NT2/D1 (cell line): ENCODE data around the gene POU6F2.
"Not testable (repeated sequence)": the region's sequence is repeated elsewhere in the genome, so short reads cannot be mapped to it uniquely, and the experiment has no call there.

Experiments
- DNase-seq: peaks from one replicate; pipeline ENCODE4 v3.0.0-alpha.2; 2011; ENCODE audit warnings: low read depth, low spot score
- H3K27me3 ChIP-seq: 2 replicates; pipeline ENCODE4 v1.6.0; 2011; ENCODE audit warnings: mild to moderate bottlenecking; ENCODE audit not compliant: insufficient read length, insufficient read depth
- H3K36me3 ChIP-seq: 2 replicates; pipeline ENCODE4 v1.6.1; 2011; ENCODE audit warnings: mild to moderate bottlenecking, low read length, mixed read lengths; ENCODE audit not compliant: insufficient read depth, insufficient read length
- H3K4me1 ChIP-seq: 2 replicates; pipeline ENCODE4 v1.5.1; 2011; ENCODE audit not compliant: insufficient read depth, insufficient read length
- H3K4me3 ChIP-seq: 2 replicates; pipeline ENCODE4 v1.5.1; 2011; ENCODE audit warnings: low read depth; ENCODE audit not compliant: insufficient read length
- H3K9ac ChIP-seq: 2 replicates; pipeline ENCODE4 v1.6.0; 2011; ENCODE audit warnings: low read depth; ENCODE audit not compliant: insufficient read length
- H3K9me3 ChIP-seq: 2 replicates; pipeline ENCODE4 v1.5.1; 2011; ENCODE audit warnings: mild to moderate bottlenecking, low read length; ENCODE audit not compliant: insufficient read depth
- SUZ12 ChIP-seq: IDR thresholded peaks from 2 replicates; pipeline ENCODE4 v1.6.1; 2011; ENCODE audit not compliant: insufficient read length, insufficient read depth; ENCODE audit errors: extremely low read depth
- YY1 ChIP-seq: IDR thresholded peaks from 2 replicates; pipeline ENCODE4 v1.6.1; 2011; ENCODE audit not compliant: insufficient read length, insufficient read depth
- ZNF274 ChIP-seq: IDR thresholded peaks from 2 replicates; pipeline ENCODE4 v1.6.1; 2011; ENCODE audit warnings: mild to moderate bottlenecking, low read depth, low read length

The POU6F2 gene

DNA sequence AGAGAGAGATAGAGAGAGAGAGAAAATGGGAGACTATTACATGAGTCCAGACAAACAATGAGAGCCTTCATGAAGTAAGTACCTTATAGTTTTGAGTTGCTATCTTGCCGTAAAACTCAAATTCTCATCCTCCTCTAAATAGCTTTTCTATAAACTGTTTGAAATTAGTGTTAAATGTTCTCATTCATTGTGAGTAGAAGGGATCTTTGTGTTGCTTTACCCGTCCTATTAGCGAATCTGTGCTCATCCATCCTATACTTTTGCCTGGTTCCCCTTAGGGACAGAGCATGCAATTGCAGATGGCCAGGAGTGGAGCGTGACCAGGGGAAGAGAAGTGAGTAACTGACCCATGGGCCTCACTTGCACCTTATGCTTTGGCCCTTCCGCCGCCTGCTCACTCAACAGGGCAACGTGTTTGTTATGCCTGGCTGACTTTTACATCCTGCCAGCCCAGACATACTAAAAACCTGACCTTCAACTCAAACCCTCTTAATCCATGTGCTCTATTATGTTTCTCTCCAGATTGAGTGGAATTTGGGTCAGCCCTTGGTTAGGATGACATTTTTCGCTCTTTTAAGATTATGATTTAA, 344.3 kb downstream of the POU6F2 start:
- Histone ChIP-seq H3K9me3 (peaks cover 7% of the 10 kb centered on the region; the same call in 1 of the 2 replicates), H3K4me1 (no peaks in the 10 kb centered on the region), H3K4me3 (no peak overlapping the region), H3K27me3 (no peaks in the 10 kb centered on the region), H3K36me3 (no peaks in the 10 kb centered on the region), H3K9ac (no peak overlapping the region)
- DNase-seq, result no peak
- no peak for TF ChIP-seq ZNF274
- no peak for TF ChIP-seq SUZ12
- TF ChIP-seq YY1, result no peak

GRCh38 chr7:39324139-39324760, 346.5 kb downstream of the POU6F2 start:
- H3K4me3 ChIP-seq, result no peak overlapping the region
- TF ChIP-seq ZNF274, result no peak
- no peak for TF ChIP-seq YY1

GRCh38 chr7:39331607-39332006, 353.9 kb downstream of the POU6F2 start:
- H3K9ac ChIP-seq, H3K9me3 ChIP-seq, H3K4me1 ChIP-seq, DNase-seq, H3K27me3 ChIP-seq, H3K4me3 ChIP-seq, H3K36me3 ChIP-seq: not testable (repeated sequence)

More at GRCh38 chr7:39324139-39324760, 346.5 kb downstream of the POU6F2 start:
- H3K9me3 ChIP-seq, result peaks cover 7% of the 10 kb centered on the region; the same call in 1 of the 2 replicates
- no peak for DNase-seq
- no peaks in the 10 kb centered on the region for H3K36me3 ChIP-seq
- no peak overlapping the region for H3K9ac ChIP-seq
- no peaks in the 10 kb centered on the region for H3K4me1 ChIP-seq
- no peaks in the 10 kb centered on the region for H3K27me3 ChIP-seq

DNA sequence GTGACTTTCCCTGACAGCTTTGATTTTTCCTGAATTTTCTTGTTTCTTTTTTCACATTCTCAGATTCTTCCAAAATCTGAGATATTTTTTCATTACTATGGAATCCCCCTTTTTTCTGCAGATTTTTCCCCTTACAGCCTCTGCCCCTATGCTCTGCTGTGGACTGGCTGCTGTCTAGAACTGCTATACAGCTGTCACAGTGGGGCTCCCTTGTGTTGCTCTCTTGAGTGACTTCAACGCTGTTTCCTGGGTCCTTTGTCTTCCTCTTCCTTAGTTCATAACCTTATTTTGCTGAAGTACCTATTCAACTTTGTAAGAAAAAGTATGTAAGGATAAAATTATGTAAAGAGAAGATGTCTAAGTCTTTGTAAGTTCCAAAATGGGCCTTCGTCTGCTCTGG, 354.4 kb downstream of the POU6F2 start:
- Histone ChIP-seq H3K9ac (no peak overlapping the region), H3K36me3 (no peaks in the 10 kb centered on the region), H3K4me3 (no peak overlapping the region), H3K27me3 (no peaks in the 10 kb centered on the region), H3K9me3 (no peaks in the 10 kb centered on the region), H3K4me1 (no peaks in the 10 kb centered on the region)
- DNase-seq, result no peak
- TF ChIP-seq ZNF274, result no peak
- TF ChIP-seq SUZ12, result no peak
- TF ChIP-seq YY1, result no peak

GRCh38 chr7:39333701-39334100, 356.0 kb downstream of the POU6F2 start:
- no peaks in the 10 kb centered on the region for H3K4me1 ChIP-seq
- no peak overlapping the region for H3K4me3 ChIP-seq
- TF ChIP-seq YY1 (no peak), ZNF274 (no peak), SUZ12 (no peak)
- peak; percentile 35 for DNase-seq
- no peak overlapping the region for H3K9ac ChIP-seq
- no peaks in the 10 kb centered on the region for H3K27me3 ChIP-seq
- no peaks in the 10 kb centered on the region for H3K36me3 ChIP-seq
- H3K9me3 ChIP-seq, result no peaks in the 10 kb centered on the region

GRCh38 chr7:39336442-39336841, 358.7 kb downstream of the POU6F2 start:
- TF ChIP-seq SUZ12 (no peak), YY1 (no peak), ZNF274 (no peak)
- Histone ChIP-seq H3K4me3 (no peak overlapping the region), H3K36me3 (peaks cover 4% of the 10 kb centered on the region), H3K9ac (no peak overlapping the region), H3K4me1 (no peaks in the 10 kb centered on the region), H3K27me3 (no peaks in the 10 kb centered on the region), H3K9me3 (no peaks in the 10 kb centered on the region)
- DNase-seq, result no peak

DNA sequence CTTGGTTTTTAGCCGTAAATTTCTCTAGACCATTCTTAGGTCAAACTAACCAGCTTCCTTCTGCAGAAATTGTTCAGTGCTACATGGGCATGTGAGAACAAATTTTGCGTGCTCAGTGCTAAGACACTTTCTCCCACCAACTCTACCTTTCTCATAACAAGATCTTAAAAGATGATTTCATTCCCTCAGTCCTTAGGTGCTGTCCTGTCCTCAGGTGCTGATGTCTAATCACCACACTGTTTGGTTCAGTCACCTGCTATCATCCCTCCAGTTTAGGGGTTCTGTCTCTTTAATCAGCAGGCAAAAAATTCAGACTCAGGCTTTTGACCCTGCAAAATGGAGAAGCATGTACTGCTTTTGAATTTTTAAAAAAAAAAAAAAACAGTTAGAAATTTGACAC, 361.0 kb downstream of the POU6F2 start:
- Histone ChIP-seq H3K4me1 (no peaks in the 10 kb centered on the region), H3K27me3 (no peaks in the 10 kb centered on the region), H3K9ac (no peak overlapping the region), H3K9me3 (no peaks in the 10 kb centered on the region), H3K4me3 (no peak overlapping the region), H3K36me3 (peaks cover 4% of the 10 kb centered on the region)
- DNase-seq, result no peak
- no peak for TF ChIP-seq YY1
- no peak for TF ChIP-seq SUZ12
- TF ChIP-seq ZNF274, result no peak

DNA sequence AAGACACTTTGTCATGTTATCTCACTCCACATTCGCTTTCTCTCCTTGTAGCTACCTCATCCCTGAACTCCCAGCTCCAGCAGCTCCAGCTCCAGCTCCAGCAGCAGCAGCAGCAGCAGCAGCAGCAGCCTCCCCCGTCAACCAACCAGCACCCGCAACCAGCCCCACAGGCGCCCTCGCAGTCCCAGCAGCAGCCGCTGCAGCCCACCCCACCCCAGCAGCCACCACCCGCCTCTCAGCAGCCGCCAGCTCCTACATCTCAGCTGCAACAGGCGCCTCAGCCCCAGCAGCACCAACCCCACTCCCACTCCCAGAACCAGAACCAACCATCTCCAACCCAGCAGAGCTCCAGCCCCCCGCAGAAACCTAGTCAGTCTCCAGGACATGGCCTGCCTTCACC, 361.9 kb downstream of the POU6F2 start:
- TF ChIP-seq YY1 (no peak), SUZ12 (no peak), ZNF274 (no peak)
- Histone ChIP-seq H3K36me3 (peaks cover 4% of the 10 kb centered on the region), H3K4me1 (no peaks in the 10 kb centered on the region), H3K27me3 (no peaks in the 10 kb centered on the region), H3K9me3 (no peaks in the 10 kb centered on the region), H3K4me3 (no peak overlapping the region), H3K9ac (no peak overlapping the region)
- DNase-seq, result no peak
